Bronchial epithelial cell (primary cell): ENCODE results near the gene PIGP. TPM values are rescaled to one million over a fixed set of nuclear protein-coding genes. Genes with fewer than 3 reads are reported as not detected.

Source experiments
- DNase-seq: peaks from one replicate; pipeline ENCODE4 v3.0.0-alpha.2; 2010; ENCODE audit warnings: low read depth
- FAIRE-seq: peaks from 2 replicates; lab custom pipeline; 2011; peaks lifted over from hg19 to GRCh38; lab: Jason Lieb, UNC
- H3K27me3 ChIP-seq: 2 replicates; pipeline ENCODE4 v1.5.1; 2011; ENCODE audit warnings: low read length; ENCODE audit not compliant: control insufficient read depth, insufficient read depth
- H3K36me3 ChIP-seq: 2 replicates; pipeline ENCODE4 v1.5.1; 2011; ENCODE audit warnings: low read length; ENCODE audit not compliant: control insufficient read depth, insufficient read depth
- H3K4me3 ChIP-seq: 2 replicates; pipeline ENCODE4 v1.5.1; 2011; ENCODE audit warnings: mild to moderate bottlenecking, low read depth, low read length, control low read depth
- CTCF ChIP-seq: IDR thresholded peaks from 2 replicates; pipeline ENCODE4 v1.5.1; 2011; ENCODE audit warnings: mild to moderate bottlenecking, moderate library complexity, low read length, control low read depth, inconsistent platforms; ENCODE audit not compliant: insufficient read depth, severe bottlenecking
- total RNA-seq: library from RNA; depleted of rRNA; stranded (reverse); fragments of >200 nt; gene quantifications from 2 replicates; pipeline ENCODE4 v1.2.1, GENCODE V29; 2014

PIGP gene
- total RNA-seq, 1 donor from 2014 or later, result 3.2 TPM

- peaks cover 10% of the 10 kb centered on the region for H3K36me3 ChIP-seq
- no peak overlapping the region for H3K4me3 ChIP-seq
- no peak for TF ChIP-seq CTCF
- no peak for DNase-seq
- no peaks in the 10 kb centered on the region for H3K27me3 ChIP-seq
- FAIRE-seq, result no peak
These were observed 21.1 kb upstream of the PIGP start for GRCh38 chr21:37093977-37094376.

GRCh38 chr21:37088186-37088735 is 15.4 kb upstream of the PIGP start:
- Histone ChIP-seq H3K36me3 (no peaks in the 10 kb centered on the region), H3K4me3 (no peak overlapping the region), H3K27me3 (no peaks in the 10 kb centered on the region)
- DNase-seq, result no peak
- no peak for FAIRE-seq
- TF ChIP-seq CTCF, result no peak

GRCh38 chr21:37087188-37087587 is 14.3 kb upstream of the PIGP start:
- Histone ChIP-seq H3K36me3 (no peaks in the 10 kb centered on the region), H3K4me3 (no peak overlapping the region), H3K27me3 (no peaks in the 10 kb centered on the region)
- peak; percentile 41 for TF ChIP-seq CTCF
- FAIRE-seq (no peak), DNase-seq (peak; percentile 74)

- DNase-seq (no peak), FAIRE-seq (no peak)
- no peak for TF ChIP-seq CTCF
- H3K36me3 ChIP-seq, result no peaks in the 10 kb centered on the region
- no peak overlapping the region for H3K4me3 ChIP-seq
- no peaks in the 10 kb centered on the region for H3K27me3 ChIP-seq
These were observed 12.9 kb upstream of the PIGP start for GRCh38 chr21:37085726-37086125.

GRCh38 chr21:37082856-37083528 is 10.1 kb upstream of the PIGP start:
- no peak overlapping the region for H3K4me3 ChIP-seq
- no peak for TF ChIP-seq CTCF
- FAIRE-seq, result no peak
- H3K27me3 ChIP-seq, result no peaks in the 10 kb centered on the region
- DNase-seq, result no peak
- no peaks in the 10 kb centered on the region for H3K36me3 ChIP-seq
